ENCODE data around the gene ATP6V1E1. TPM values are rescaled to one million over a fixed set of nuclear protein-coding genes. Genes with fewer than 3 reads are reported as not detected.

Gene ATP6V1E1
- total RNA-seq, result 93.1 and 116 TPM in 2 replicates

DNA sequence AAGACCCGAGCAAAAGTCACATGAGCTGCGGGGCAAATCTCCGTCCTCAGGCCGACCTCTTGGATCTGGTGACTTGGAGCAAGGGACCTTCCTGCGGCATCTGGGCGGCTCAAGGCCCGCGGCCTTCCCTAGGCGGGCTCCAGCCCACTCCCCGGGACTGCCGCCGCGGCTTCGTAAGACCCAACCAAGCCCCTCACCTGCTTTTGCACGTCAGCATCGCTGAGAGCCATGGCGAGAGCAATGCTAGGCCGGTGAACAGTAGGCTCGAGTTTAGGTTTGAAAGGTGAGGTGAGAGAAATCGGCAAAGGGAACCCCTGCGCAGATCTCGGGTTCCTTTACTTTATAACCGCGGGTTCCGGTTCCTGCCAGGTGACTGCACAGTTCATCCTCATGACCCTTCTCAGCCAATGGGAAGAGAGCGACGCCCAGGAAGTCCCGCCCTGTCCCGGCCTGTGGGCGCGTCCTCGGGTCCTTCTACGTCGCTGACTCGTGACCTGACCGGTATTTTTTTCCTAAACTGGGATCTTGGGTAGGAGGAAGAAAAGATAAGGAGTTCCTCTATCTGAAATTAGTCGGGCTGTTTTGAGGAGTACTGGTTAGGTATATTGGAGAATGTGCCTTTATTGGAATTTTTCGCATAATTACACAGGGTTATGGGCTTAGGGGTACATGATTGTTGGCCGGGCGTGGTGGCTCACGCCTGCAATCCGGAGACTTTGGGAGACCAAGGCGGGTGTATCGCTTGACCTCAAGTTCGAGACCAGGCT is at the start of gene ATP6V1E1:
TSS of gene ATP6V1E1 (minus strand) at position 344 of the 767 bp plus-strand sequence. CDS start at position 230, 114 bp downstream.

DNA sequence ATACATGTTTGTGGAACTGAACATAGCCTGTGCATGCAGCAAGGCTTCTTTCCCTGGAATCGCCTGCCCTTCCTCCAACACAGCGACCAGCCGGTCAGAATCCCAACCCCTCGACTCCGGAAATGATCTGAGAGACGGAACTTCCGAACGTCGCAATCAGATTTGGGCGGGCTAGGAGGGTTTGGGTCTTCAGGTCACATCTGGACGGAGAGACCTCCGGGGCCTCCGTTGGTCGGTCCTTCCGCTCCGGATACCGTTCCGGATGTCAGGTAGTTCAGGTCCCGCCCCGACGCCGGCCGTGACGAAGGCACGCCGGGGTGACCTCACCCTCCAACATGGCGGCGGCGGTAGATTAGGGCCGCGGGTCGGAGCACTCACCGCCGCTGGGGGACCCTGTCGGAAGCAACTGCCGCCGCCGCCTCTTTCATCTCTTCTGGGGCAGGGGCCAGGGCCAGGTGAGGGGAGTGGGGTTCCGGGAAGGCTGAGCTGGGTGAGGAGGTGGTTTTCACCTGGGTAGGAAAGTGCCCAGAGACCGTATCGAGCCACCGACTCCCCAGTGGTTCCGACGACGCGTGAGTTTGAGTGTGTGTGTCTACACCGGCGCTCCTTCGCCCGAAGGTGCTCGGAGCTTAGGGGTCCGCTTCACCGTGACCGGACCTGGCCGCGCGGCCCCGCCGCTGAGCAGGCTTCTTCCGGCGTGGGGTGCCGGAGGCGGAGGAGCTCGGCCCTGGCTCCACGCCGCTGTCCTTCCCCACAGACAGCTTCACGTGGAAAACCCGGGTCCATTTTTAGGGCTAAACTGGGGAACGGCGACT is 10.1 kb upstream of the ATP6V1E1 start, which contains the start of gene BCL2L13:
TSS of gene BCL2L13 (plus strand) at position 326 of the 815 bp plus-strand sequence. CDS start 16,955 bp downstream, outside the sequence.

DNA sequence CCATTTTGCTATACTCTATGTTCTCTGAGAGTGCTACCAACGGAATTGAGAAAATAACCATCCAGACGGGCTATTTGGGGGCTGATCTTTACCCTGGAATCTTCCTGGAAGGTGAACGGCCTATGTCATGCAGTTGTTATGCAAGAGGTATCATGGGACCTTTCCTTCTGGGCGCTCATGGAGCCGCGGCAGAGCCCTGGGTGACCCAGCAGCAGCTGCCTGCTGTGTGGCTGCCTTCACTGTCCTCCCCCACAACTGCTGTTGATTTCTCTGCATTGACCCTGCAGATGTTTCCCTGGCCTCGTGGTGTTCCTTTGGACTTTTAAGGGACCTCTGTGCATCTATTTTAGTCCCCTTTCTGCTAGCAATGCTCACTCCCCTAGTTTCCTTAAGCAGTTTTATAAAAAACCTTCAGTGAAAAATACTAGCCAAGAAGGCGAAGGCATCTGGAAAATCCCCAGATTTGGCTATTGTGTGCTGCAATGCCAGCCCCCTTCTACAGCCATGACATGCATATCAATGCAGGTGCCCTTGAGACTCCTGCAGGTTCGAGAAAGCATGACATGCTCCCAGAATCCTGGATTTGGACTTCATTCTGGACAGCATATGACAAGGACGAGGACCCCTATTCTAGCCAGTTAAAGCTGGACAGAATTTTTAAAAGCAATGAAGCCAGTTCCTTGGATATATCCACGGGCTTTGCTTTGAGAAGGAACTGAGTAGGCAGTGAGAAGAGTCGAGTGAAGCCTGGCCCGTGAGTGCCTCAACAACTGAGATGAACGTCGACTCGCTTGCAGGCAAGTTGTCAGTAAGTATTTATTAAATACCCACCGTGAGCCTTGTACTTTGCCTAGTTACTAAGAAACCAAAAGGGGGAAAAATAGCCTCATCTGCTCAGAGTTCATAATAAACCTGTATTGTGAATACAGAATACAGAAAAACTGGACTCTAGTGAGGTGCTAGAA is 65.4 kb downstream of the ATP6V1E1 start, which contains the start of gene SLC25A18:
TSS of gene SLC25A18 (plus strand) at position 593 of the 965 bp plus-strand sequence. CDS start 16,447 bp downstream, outside the sequence.

Other genes starting within 250 kb of the ATP6V1E1 start
- 0.60 TPM in 1 of 2 replicates, not detected in the other for gene SLC25A18, start 65.3 kb downstream of the ATP6V1E1 start, total RNA-seq
- 40.1 and 43.2 TPM in 2 replicates for gene BCL2L13, start 10.0 kb upstream of the ATP6V1E1 start, total RNA-seq
- 19.9 and 22.3 TPM in 2 replicates for gene BID, start 145.7 kb upstream of the ATP6V1E1 start, total RNA-seq

All from pericardium fibroblast (primary cell).